Measurements from ENCODE around the gene PRKN.

- no peak for TF ChIP-seq CTCF (IDR thresholded peaks at IDR 0.05; ENCODE audit: low read length)
- TF ChIP-seq EZH2 (optimal IDR thresholded peaks at IDR 0.05; ENCODE audit: low read depth, low read length) = no peak
Measured at GRCh38 chr6:161422710-161423680, 1304.6 kb downstream of the PRKN start.
